Cardiac fibroblast (primary cell): ENCODE measurements around the gene FHOD1.

ENCODE experiments used
- DNase-seq, 2 donors: peaks; one replicate each; pipeline versions ENCODE4 v3.0.0 to v3.0.0-alpha.2; 2010; ENCODE audit warnings: low read depth in 2 of 2
- H3K4me3 ChIP-seq, 2 donors: replicated peaks in 1 of 2; 1 replicate in 1 of 2; 2 replicates in 1 of 2; pipeline ENCODE4 v1.5.1; 2011; ENCODE audit warnings: low read depth in 2 of 2, low read length in 2 of 2, mild to moderate bottlenecking in 2 of 2, moderate library complexity in 1 of 2
- TF ChIP-seq, protein P1 (sequence below): IDR thresholded peaks from one replicate; pipeline ENCODE4 v1.5.1; 2011; ENCODE audit warnings: low read depth, mild to moderate bottlenecking, low read length, inconsistent platforms

The FHOD1 gene

GRCh38 chr16:67212766-67213165 is 34.5 kb downstream of the FHOD1 start:
- no peak overlapping the region for H3K4me3 ChIP-seq
- TF ChIP-seq, protein P1, sequence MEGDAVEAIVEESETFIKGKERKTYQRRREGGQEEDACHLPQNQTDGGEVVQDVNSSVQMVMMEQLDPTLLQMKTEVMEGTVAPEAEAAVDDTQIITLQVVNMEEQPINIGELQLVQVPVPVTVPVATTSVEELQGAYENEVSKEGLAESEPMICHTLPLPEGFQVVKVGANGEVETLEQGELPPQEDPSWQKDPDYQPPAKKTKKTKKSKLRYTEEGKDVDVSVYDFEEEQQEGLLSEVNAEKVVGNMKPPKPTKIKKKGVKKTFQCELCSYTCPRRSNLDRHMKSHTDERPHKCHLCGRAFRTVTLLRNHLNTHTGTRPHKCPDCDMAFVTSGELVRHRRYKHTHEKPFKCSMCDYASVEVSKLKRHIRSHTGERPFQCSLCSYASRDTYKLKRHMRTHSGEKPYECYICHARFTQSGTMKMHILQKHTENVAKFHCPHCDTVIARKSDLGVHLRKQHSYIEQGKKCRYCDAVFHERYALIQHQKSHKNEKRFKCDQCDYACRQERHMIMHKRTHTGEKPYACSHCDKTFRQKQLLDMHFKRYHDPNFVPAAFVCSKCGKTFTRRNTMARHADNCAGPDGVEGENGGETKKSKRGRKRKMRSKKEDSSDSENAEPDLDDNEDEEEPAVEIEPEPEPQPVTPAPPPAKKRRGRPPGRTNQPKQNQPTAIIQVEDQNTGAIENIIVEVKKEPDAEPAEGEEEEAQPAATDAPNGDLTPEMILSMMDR = no peak
- no peak for DNase-seq

GRCh38 chr16:67211674-67212073 is 35.6 kb downstream of the FHOD1 start:
- H3K4me3 ChIP-seq = no peak overlapping the region
- DNase-seq = no peak
- TF ChIP-seq, protein P1 = no peak

DNA sequence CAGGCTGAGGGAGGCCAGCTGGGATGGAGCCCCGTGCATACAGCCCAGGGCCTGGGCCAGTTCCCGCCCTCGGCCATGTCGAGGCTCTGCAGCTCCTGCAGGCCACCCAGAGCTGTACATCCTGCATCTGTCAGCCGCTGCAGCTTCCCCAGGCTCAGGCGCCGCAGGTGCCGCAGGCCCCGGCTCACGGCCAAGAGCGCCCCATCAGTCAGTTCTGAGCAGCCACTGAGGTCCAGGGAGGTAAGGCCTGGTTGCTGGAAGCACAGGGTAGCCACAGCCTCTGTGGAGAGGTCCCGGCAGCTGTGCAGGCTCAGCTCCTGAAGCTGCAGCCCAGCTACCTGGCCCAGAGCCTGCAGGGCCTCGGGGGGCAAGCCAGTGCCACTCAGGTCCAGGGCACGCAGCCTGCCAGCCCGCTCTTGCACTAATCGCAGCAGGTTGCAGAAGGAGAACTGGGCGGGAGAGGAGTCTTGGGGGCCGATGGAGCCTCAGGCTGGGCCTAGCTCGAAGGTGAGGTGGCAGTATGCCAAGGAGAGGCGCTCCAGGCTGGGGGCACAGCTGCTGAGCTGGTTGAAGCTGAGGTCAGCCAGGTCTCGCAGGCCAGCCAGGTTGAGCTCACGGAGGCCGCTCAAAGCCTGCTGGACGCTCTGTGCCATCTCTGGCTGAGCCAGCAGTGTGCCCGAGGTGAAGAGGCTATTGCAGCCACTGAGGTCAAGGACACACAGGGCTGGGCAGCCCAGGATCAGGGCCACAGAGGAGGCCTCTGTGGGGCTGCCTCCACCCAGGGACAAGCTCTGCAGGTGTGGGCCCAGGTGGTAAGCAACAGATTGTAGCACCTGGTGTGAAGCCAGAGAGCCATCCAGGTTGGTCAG is 37.0 kb downstream of the FHOD1 start:
- DNase-seq = no peak
- no peak overlapping the region for H3K4me3 ChIP-seq
- TF ChIP-seq, protein P1 = no peak

DNA sequence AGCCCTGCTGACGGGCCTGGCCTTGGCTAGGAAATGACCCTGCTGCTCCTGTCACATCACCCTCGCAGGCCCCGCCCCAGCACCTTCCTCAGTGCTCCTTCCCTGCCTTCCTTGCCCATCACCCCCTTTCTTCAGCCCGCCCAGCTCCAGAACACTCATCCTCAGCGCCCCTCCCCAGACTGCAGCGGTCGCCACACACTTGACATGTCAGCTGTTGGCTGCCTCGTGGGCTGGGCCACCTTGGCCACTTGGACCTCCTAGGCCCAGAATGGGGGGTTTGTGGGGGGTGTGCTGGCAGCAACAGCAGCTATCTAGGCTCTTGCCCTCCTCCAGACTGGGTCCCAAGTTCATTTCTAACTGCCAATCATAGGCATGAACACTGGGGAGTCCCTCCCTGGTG is 37.7 kb downstream of the FHOD1 start:
- DNase-seq = no peak
- TF ChIP-seq, protein P1 = no peak
- H3K4me3 ChIP-seq = no peak overlapping the region

DNA sequence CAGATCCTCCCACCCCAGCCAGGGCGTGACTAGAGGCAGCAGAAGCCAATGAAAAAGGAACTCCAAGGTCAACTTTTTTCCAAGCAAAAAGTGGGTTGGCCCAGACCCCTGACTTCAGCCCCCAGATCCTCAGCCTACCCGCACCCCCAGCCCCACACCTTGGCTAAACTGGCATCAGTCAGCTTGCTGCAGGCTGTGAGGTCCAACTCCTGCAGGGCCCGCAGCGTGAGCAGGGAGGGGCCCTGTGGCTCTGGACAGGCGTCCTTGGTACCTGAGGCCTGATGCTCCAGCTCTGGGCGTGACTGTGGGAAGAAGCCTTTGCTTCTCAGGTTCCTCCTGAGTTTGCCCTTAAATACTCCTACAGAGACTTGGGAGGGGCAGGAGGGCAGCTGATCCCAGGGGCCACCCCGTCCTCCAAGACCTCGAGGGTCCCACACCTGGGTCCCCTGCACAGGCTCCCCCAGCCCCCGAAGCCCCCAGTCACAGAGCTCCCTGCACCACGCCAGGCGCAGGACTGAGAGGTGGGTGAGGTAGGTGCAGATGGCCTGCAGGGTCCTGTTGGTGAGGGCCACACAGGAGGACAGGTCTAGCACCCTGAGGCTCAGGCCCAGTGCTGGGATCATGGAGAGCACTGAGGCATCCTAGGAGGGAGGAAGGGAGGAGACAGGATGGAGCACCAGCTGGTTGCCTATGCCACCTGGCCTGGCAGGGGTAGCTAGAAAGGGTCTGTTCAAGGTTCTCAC is 39.0 kb downstream of the FHOD1 start:
- DNase-seq = no peak
- H3K4me3 ChIP-seq = no peak overlapping the region
- TF ChIP-seq, protein P1 = no peak

DNA sequence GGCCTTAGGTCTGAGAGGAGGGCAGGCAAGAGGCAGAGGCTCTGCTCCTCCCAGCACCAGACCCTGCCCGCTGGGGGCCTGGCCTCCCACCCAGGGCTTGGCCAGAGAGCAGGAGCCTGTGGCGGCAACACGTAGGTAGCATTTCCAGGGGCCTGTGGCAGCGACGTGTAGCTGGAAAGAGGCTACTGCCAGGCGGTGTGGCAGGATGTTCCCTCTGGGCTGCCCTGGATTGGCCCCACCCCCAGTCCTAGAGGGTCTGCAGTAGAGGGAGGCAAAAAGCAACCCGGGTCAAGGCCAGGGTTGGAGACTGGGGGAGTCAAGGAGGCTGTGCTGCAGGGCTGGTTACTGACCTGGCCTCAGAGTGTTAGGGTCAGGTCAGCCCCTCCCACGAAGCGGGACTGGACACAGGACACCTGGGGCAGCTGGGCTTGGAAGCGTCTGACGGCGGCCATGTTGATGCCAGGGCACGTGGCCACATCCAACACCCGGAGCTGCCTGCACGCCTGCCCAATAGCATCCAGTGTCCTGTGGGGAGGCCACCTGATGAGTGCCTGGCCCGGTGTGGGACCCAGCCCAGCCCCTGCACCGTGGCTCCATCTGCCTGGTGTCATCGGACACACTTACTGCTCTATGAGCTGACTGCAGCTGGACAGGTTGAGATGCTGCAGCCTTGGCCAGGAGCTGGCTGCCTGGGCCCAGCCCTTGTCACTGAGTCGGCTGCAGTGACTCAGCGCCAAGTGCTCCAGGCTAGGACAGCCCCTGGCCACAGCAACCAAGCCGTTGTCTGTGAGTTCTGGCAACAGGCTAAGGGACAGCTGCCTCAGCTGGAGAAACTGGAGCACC is 39.8 kb downstream of the FHOD1 start:
- no peak overlapping the region for H3K4me3 ChIP-seq
- TF ChIP-seq, protein P1 = no peak
- peak in 1 of 2 donors; percentile 49 for DNase-seq
